OCI-LY7 (cell line): Measurements from ENCODE around the gene CFAP100.

Experiments used
- EZH2phosphoT487 ChIP-seq: fragments of 200-600 bp; sonication (generic); IDR thresholded peaks from 2 replicates; pipeline ENCODE4 v1.6.1; 2018; ENCODE audit warnings: low read depth, borderline replicate concordance, mild to moderate bottlenecking, mixed run types, antibody characterized with exemption, low read length, moderate library complexity, mixed read lengths
- TF ChIP-seq, protein P1 (sequence below): fragments of 200-600 bp; sonication (generic); conservative IDR thresholded peaks from 2 replicates; pipeline ENCODE4 v1.5.1; 2014; ENCODE audit warnings: mild to moderate bottlenecking, antibody characterized with exemption, low read length, moderate library complexity, mixed read lengths

GRCh38 chr3:126433105-126433430 lies 38.4 kb downstream of the CFAP100 start:
- TF ChIP-seq, protein P1, sequence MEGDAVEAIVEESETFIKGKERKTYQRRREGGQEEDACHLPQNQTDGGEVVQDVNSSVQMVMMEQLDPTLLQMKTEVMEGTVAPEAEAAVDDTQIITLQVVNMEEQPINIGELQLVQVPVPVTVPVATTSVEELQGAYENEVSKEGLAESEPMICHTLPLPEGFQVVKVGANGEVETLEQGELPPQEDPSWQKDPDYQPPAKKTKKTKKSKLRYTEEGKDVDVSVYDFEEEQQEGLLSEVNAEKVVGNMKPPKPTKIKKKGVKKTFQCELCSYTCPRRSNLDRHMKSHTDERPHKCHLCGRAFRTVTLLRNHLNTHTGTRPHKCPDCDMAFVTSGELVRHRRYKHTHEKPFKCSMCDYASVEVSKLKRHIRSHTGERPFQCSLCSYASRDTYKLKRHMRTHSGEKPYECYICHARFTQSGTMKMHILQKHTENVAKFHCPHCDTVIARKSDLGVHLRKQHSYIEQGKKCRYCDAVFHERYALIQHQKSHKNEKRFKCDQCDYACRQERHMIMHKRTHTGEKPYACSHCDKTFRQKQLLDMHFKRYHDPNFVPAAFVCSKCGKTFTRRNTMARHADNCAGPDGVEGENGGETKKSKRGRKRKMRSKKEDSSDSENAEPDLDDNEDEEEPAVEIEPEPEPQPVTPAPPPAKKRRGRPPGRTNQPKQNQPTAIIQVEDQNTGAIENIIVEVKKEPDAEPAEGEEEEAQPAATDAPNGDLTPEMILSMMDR, result no peak
- TF ChIP-seq EZH2phosphoT487, result no peak
